22Rv1 (cell line): Measurements from ENCODE around the gene DVL1.

Experiments
- H3K27ac ChIP-seq: fragments of 450-650 bp; 2 replicates; pipeline ENCODE4 v1.5.1; 2017
- ZFX ChIP-seq: fragments of 450-650 bp; IDR thresholded peaks from 2 replicates; pipeline ENCODE4 v1.6.1; 2017; ENCODE audit warnings: antibody characterized with exemption, borderline replicate concordance
- TF ChIP-seq, protein P1 (sequence below): fragments of 450-650 bp; IDR thresholded peaks from 2 replicates; pipeline ENCODE4 v1.5.1; 2017; ENCODE audit warnings: mild to moderate bottlenecking

The DVL1 gene

DNA sequence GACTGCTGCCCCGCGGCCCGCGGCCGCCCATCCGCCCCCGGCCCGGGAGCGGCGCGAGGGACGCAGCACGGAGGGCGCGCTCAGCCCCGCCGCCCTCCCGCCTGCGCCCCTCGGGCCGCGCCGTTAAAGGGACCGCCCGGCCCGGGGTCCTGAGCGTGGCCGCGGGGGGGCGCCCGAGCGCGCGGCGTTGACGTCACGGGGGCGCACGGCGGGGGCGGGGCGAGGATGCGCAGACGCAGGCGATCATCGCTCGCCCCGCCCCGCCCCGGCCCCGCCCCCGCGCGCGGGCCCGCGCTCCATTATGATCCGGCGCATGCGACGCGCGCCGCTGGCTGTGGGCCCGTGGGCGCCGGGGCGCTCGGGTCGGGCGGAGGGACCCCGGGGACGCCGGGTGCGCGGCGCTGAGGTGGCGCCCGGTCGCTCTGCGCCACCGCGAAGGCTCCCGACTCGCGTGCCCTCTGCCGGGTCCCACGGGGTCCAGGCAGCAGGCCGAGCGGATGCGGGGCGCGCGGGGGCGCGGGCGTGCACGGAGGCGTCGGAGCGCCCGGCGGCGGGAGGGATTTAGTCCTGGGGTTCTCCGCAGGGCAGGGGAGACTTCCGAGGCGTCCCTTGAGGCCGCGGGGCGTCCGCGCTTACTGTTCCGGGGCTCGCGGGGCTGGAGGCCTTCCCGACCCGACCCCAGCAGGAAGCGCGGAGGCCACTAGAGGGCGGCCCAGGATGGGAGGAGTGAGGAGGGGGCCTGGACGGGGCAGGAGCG lies at the start of gene DVL1:
TSS of gene DVL1 (minus strand) at position 163 of the 757 bp plus-strand sequence. CDS start 353 bp downstream, outside the sequence.
- TF ChIP-seq, protein P1, sequence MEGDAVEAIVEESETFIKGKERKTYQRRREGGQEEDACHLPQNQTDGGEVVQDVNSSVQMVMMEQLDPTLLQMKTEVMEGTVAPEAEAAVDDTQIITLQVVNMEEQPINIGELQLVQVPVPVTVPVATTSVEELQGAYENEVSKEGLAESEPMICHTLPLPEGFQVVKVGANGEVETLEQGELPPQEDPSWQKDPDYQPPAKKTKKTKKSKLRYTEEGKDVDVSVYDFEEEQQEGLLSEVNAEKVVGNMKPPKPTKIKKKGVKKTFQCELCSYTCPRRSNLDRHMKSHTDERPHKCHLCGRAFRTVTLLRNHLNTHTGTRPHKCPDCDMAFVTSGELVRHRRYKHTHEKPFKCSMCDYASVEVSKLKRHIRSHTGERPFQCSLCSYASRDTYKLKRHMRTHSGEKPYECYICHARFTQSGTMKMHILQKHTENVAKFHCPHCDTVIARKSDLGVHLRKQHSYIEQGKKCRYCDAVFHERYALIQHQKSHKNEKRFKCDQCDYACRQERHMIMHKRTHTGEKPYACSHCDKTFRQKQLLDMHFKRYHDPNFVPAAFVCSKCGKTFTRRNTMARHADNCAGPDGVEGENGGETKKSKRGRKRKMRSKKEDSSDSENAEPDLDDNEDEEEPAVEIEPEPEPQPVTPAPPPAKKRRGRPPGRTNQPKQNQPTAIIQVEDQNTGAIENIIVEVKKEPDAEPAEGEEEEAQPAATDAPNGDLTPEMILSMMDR = peak; percentile 75
- no peak for TF ChIP-seq ZFX
- peak within 1 kb of the TSS; percentile 88 for H3K27ac ChIP-seq

DNA sequence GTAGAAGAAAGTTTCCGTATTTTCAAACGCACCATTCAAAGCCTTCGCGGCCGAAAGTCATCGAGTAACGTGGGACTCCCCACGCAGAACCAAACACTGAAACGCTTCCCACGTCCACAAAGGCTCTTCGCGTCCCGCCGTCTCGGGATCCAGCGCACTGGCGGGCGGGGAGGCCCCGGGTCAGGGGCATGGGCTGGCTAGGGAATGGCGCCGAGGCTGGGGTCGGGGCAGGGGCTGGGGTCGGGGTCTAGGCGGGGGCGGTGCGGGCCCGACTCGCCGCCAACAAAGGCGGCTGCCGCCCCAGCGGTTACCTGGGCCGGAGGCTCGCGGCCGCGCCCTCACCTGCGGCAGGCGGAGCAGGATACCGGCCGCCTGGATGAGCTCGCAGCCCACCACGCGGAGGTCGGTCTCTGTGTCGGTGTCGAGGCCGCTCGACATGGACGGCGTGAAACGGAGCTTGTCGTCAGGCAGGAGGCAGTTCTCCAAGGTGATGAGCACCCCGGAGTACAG lies 49.5 kb upstream of the DVL1 start:
- H3K27ac ChIP-seq = peak overlapping the region; percentile 80
- TF ChIP-seq, protein P1 = no peak
- no peak for TF ChIP-seq ZFX

DNA sequence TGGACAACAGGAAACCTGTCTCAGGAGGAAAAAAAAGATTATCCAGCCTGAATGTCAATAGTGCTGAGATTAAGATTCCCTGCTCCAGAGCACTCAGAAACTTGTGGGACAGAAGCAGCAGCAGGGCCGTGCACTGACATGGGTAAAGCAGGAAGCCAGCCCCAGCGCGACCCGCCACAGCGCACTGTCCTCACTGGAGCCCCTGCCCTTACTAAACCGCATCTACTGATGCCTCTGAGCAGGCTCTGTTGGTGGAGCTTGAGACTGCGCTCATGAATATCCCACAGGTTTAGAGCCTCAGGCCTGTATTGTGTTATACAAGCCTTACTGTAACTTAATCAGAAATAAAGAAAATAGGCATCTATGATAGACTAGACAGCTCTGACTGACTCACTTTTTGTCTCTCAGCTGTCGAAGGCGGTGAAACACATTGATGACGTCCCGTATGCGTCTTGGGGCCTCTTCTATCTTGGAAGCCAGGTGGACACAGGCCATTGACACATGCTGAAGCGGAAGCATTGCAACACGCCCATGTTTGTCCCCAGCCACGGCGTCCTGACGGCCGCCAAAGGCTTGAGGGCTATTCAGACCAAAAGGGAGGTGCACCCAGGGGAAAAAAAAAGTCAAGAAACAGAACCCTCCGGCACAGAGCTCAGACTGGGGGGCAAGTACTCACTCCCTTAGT lies 48.8 kb upstream of the DVL1 start:
- no peak for TF ChIP-seq ZFX
- TF ChIP-seq, protein P1 = no peak
- peak overlapping the region; percentile 80 for H3K27ac ChIP-seq

DNA sequence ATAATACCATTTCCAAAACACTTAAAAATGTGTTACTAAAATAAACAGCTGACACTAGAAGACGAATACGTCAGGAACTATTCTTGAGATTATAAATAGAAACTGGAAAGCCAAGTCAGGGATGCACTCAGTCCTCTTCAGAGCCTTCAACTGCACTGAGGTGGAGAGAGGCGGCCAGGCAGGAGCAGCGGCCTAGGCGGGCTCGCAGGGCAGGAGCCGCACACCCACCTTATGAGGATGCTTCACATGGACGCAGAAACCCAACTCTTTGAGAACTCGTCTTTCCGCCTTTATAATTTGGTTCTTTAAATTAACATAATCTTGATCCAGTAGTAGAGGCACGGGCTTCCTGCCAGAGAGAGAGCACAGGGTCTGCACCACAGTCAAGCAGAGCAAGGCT lies 45.9 kb upstream of the DVL1 start:
- TF ChIP-seq ZFX = no peak
- TF ChIP-seq, protein P1 = no peak

DNA sequence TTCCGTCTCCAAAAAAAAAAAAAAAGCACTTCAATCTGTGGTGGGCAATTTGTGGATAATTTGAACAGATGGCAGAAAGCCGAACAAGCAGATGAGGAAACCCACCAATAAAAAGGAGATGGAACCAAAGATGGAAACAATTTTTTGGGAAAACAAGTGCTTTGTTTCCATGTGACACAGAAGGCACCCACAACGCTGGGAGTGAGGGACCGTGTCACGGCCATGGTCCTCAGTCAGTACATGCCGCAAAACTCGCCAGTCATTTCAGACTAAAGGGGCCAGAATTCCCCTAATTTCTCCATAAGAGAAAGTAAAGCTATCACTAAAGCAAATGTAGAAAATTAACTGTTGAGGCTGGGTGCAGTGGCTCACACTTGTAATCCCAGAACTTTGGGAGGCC lies 44.9 kb upstream of the DVL1 start:
- TF ChIP-seq, protein P1 = no peak
- no peak for TF ChIP-seq ZFX
- H3K27ac ChIP-seq = no peak overlapping the region

More for the DNA sequence above, 45.9 kb upstream of the DVL1 start:
- H3K27ac ChIP-seq = no peak overlapping the region

DNA sequence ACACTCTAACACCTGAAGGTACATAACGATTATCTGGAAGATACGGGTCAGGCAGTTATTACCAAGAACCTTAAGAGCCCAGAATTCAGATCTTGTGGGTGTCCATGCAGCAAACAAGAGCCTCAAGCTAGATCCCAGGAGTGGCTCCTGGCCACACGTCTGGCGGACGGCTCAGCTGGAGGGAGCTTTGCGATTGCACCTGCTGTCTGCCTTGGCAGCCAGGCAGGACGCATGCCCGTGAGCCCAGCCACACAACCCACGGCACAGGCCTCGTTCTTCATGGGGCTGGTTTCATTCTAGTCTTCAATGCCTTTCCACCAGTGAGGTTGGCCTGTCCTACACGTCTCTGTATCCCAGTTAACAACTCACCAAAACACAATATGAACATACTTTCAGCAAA lies 44.2 kb upstream of the DVL1 start:
- TF ChIP-seq, protein P1 = no peak
- TF ChIP-seq ZFX = no peak
- H3K27ac ChIP-seq = no peak overlapping the region

DNA sequence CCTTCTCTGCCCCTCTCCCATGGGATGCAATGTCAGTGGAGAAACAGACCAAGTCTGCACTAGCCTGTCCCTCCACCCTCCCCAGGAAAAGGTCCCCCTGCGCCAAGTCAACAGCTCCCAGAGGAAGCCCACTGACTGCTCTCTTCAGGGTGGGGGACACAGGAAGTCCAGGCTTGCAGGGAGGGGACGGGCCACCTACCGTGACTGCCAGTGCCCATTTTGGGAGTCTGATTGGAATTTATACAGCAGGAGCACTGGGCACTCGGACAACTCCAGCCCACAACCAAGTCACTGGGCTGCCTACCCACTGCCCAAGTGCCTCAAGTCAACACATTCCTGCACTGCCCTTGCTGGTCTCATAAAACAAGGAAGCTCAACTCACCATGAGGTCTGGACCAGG lies 43.8 kb upstream of the DVL1 start:
- TF ChIP-seq ZFX = no peak
- TF ChIP-seq, protein P1 = no peak
- no peak overlapping the region for H3K27ac ChIP-seq
